GM13977 (cell line): ENCODE data around the gene FBXO46.
A peak's percentile ranks its signal among the peaks of the same experiment; 100 is the strongest.

Source experiments
- DNase-seq: peaks from one replicate; pipeline ENCODE4 v3.0.0; 2012; ENCODE audit warnings: low spot score
- CTCF ChIP-seq: IDR thresholded peaks from 2 replicates; pipeline ENCODE4 v1.5.1; 2012; ENCODE audit warnings: mild to moderate bottlenecking, control low read depth; ENCODE audit not compliant: insufficient read depth; ENCODE audit errors: extremely low read depth, missing control alignments
- in situ Hi-C: fragments of 300-500 bp; cut with MboI; formaldehyde crosslinking; loops from one replicate; pipeline ENCODE4 v1.12.0; 2022; ENCODE audit warnings: low sequenced_read_pairs, low pct_unique_long_range_greater_than_20kb, mixed read lengths, inconsistent platforms; ENCODE audit not compliant: unreplicated experiment

FBXO46 gene

GRCh38 chr19:45774765-45775164, 44.1 kb upstream of the FBXO46 start:
- in situ Hi-C loops, result no loop called here
- DNase-seq, result no peak
- no peak for TF ChIP-seq CTCF

- no peak for TF ChIP-seq CTCF
- DNase-seq, result no peak
- in situ Hi-C loops, result no loop called here
Observed at GRCh38 chr19:45773384-45773783, 42.7 kb upstream of the FBXO46 start.

GRCh38 chr19:45772912-45773311, 42.2 kb upstream of the FBXO46 start:
- no peak for TF ChIP-seq CTCF
- in situ Hi-C loops, result no loop called here
- DNase-seq, result no peak

- in situ Hi-C loops, result no loop called here
- DNase-seq, result no peak
- TF ChIP-seq CTCF, result no peak
Observed at GRCh38 chr19:45772130-45772840, 41.6 kb upstream of the FBXO46 start.

- in situ Hi-C loops, result no loop called here
- TF ChIP-seq CTCF, result no peak
- DNase-seq, result no peak
Observed at GRCh38 chr19:45771311-45771933, 40.7 kb upstream of the FBXO46 start.

- in situ Hi-C loops, result no loop called here
- peak; percentile 97 for DNase-seq
- TF ChIP-seq CTCF, result peak; percentile 92
Observed at GRCh38 chr19:45770192-45771101, 39.8 kb upstream of the FBXO46 start.
